Activated T-cell treated with anti-CD3 and anti-CD28 coated beads for 48 hours (primary cell): ENCODE results near the gene SELPLG.

ENCODE experiments used
- DNase-seq: peaks from one replicate; pipeline ENCODE4 v3.0.0-alpha.2; 2020; ENCODE audit warnings: low read depth

The SELPLG gene

GRCh38 chr12:108605000-108605689, 28.5 kb downstream of the SELPLG start:
- no peak for DNase-seq

GRCh38 chr12:108604208-108604941, 29.3 kb downstream of the SELPLG start:
- DNase-seq, result no peak

GRCh38 chr12:108603743-108604142, 30.0 kb downstream of the SELPLG start:
- DNase-seq, result no peak

GRCh38 chr12:108602976-108603704, 30.6 kb downstream of the SELPLG start:
- no peak for DNase-seq

GRCh38 chr12:108602209-108602705, 31.4 kb downstream of the SELPLG start:
- DNase-seq, result no peak

- no peak for DNase-seq
Observed at GRCh38 chr12:108600702-108601007, 33.0 kb downstream of the SELPLG start.

GRCh38 chr12:108599948-108600701, 33.6 kb downstream of the SELPLG start:
- no peak for DNase-seq

GRCh38 chr12:108599541-108599940, 34.2 kb downstream of the SELPLG start:
- no peak for DNase-seq

- no peak for DNase-seq
Observed at GRCh38 chr12:108598553-108599250, 35.0 kb downstream of the SELPLG start.

GRCh38 chr12:108597559-108598471, 35.9 kb downstream of the SELPLG start, which contains the start of gene TMEM119:
Gene TMEM119 (minus strand): TSS chr12:108598084. CDS start chr12:108592383, 5,701 bp downstream.
- no peak for DNase-seq

- DNase-seq, result no peak
Observed at GRCh38 chr12:108596854-108597558, 36.7 kb downstream of the SELPLG start.

GRCh38 chr12:108595711-108596647, 37.7 kb downstream of the SELPLG start:
- DNase-seq, result no peak

GRCh38 chr12:108594960-108595710, 38.6 kb downstream of the SELPLG start:
- DNase-seq, result no peak

GRCh38 chr12:108594323-108594903, 39.3 kb downstream of the SELPLG start:
- DNase-seq, result no peak

GRCh38 chr12:108592033-108592909, 41.4 kb downstream of the SELPLG start:
- DNase-seq, result no peak

GRCh38 chr12:108591267-108591980, 42.3 kb downstream of the SELPLG start:
- no peak for DNase-seq
